Upper lobe of right lung (tissue), 1 donor: Measurements from ENCODE around the gene CACNA2D2. TPM values are rescaled to one million over a fixed set of nuclear protein-coding genes. Genes with fewer than 3 reads are reported as not detected.
A peak's percentile ranks its signal among the peaks of the same experiment; 100 is the strongest.

Experiments used
- ATAC-seq: fragments of 200-7000 bp; cut with Tn5 transposase; one replicate; pipeline ENCODE4 v1.9.1; 2020; ENCODE audit warnings: mild to moderate bottlenecking, moderate library complexity
- DNase-seq: peaks from one replicate; pipeline ENCODE4 v3.0.0-alpha.2; 2020
- H3K27ac ChIP-seq: fragments of 200-600 bp; one replicate; pipeline ENCODE4 v1.8.0; 2022
- H3K27me3 ChIP-seq: fragments of 200-600 bp; one replicate; pipeline ENCODE4 v1.8.0; 2022; ENCODE audit warnings: mild to moderate bottlenecking
- H3K36me3 ChIP-seq: fragments of 200-600 bp; one replicate; pipeline ENCODE4 v1.8.0; 2022
- H3K4me1 ChIP-seq: fragments of 200-600 bp; one replicate; pipeline ENCODE4 v1.8.0; 2022
- H3K4me3 ChIP-seq: fragments of 200-600 bp; one replicate; pipeline ENCODE4 v1.8.0; 2022; ENCODE audit warnings: mild to moderate bottlenecking
- H3K9me3 ChIP-seq: fragments of 200-600 bp; one replicate; pipeline ENCODE4 v1.8.0; 2022
- CTCF ChIP-seq: fragments of 200-600 bp; IDR thresholded peaks from one replicate; pipeline ENCODE4 v1.8.0; 2022; ENCODE audit warnings: antibody characterized with exemption
- intact Hi-C: fragments of 100-400 bp; cut with DNase I; formaldehyde crosslinking; loops from one replicate; pipeline ENCODE4 v1.11.0; 2022
- total RNA-seq: library from RNA; stranded (reverse); fragmentation: NEBNext Ultra II Directional; extraction: Animal tissue kit (Norgen Biotek cat#: 25700); gene quantifications from one replicate; pipeline ENCODE4 v1.2.1, GENCODE V29; 2021
- donor health status: DM: no; HTN: yes; CAD: no; lungs with severe emphysema.

CACNA2D2 gene
- total RNA-seq, 1 donor from 2014 or later, result 119 TPM

GRCh38 chr3:50523279-50523811, 19.9 kb upstream of the CACNA2D2 start:
- DNase-seq, result no peak
- intact Hi-C loops, result no loop called here

GRCh38 chr3:50521572-50521971, 18.1 kb upstream of the CACNA2D2 start:
- H3K27me3 ChIP-seq, result no peaks in the 10 kb centered on the region
- no peak for ATAC-seq
- DNase-seq, result no peak
- no peaks in the 10 kb centered on the region for H3K9me3 ChIP-seq
- intact Hi-C loops, result no loop called here
- no peak for TF ChIP-seq CTCF
- H3K4me1 ChIP-seq, result peaks cover 3% of the 10 kb centered on the region
- no peak overlapping the region for H3K27ac ChIP-seq
- H3K36me3 ChIP-seq, result no peaks in the 10 kb centered on the region
- H3K4me3 ChIP-seq, result no peak overlapping the region

More at GRCh38 chr3:50523279-50523811, 19.9 kb upstream of the CACNA2D2 start:
- Histone ChIP-seq H3K27me3 (no peaks in the 10 kb centered on the region), H3K9me3 (no peaks in the 10 kb centered on the region), H3K4me1 (no peaks in the 10 kb centered on the region), H3K4me3 (no peak overlapping the region), H3K36me3 (no peaks in the 10 kb centered on the region), H3K27ac (no peak overlapping the region)
- TF ChIP-seq CTCF, result no peak
- no peak for ATAC-seq

- peaks cover 10% of the 10 kb centered on the region for H3K4me1 ChIP-seq
- TF ChIP-seq CTCF, result no peak
Observed at GRCh38 chr3:50520849-50521248, 17.4 kb upstream of the CACNA2D2 start.

GRCh38 chr3:50519471-50520089, 16.1 kb upstream of the CACNA2D2 start:
- Histone ChIP-seq H3K27me3 (no peaks in the 10 kb centered on the region), H3K4me3 (no peak overlapping the region), H3K4me1 (peaks cover 20% of the 10 kb centered on the region), H3K27ac (no peak overlapping the region), H3K36me3 (no peaks in the 10 kb centered on the region), H3K9me3 (no peaks in the 10 kb centered on the region)
- intact Hi-C loops, result no loop called here
- DNase-seq, result peak; percentile 82
- TF ChIP-seq CTCF, result peak; percentile 90
- ATAC-seq, result peak; percentile 78

More at GRCh38 chr3:50520849-50521248, 17.4 kb upstream of the CACNA2D2 start:
- no peak for ATAC-seq
- Histone ChIP-seq H3K9me3 (no peaks in the 10 kb centered on the region), H3K4me3 (no peak overlapping the region), H3K27me3 (no peaks in the 10 kb centered on the region), H3K27ac (no peak overlapping the region), H3K36me3 (no peaks in the 10 kb centered on the region)
- intact Hi-C loops, result no loop called here
- DNase-seq, result no peak

- intact Hi-C loops, result no loop called here
- H3K4me1 ChIP-seq, result peaks cover 20% of the 10 kb centered on the region
- H3K27me3 ChIP-seq, result no peaks in the 10 kb centered on the region
- H3K27ac ChIP-seq, result no peak overlapping the region
- no peaks in the 10 kb centered on the region for H3K9me3 ChIP-seq
- no peak overlapping the region for H3K4me3 ChIP-seq
- DNase-seq (no peak), ATAC-seq (no peak)
- no peaks in the 10 kb centered on the region for H3K36me3 ChIP-seq
- TF ChIP-seq CTCF, result no peak
Observed at GRCh38 chr3:50518436-50518835, 15.0 kb upstream of the CACNA2D2 start.
